Mesodermal cell (in vitro differentiated cells): ENCODE results near the gene DDN.
A peak's percentile ranks its signal among the peaks of the same experiment; 100 is the strongest.

Experiments used
- H3K27ac ChIP-seq: 2 replicates; pipeline ENCODE4 v1.7.0; 2013; ENCODE audit warnings: mild to moderate bottlenecking, low read depth, low read length, moderate library complexity; ENCODE audit not compliant: severe bottlenecking
- H3K36me3 ChIP-seq: 2 replicates; pipeline ENCODE4 v1.7.1; 2013; ENCODE audit warnings: mild to moderate bottlenecking, low read length, moderate library complexity; ENCODE audit not compliant: control insufficient read depth, insufficient read depth
- H3K4me1 ChIP-seq: one replicate; pipeline ENCODE4 v1.7.1; 2013; ENCODE audit warnings: mild to moderate bottlenecking, low read length; ENCODE audit not compliant: insufficient read depth, control insufficient read depth, poor library complexity, severe bottlenecking
- H3K4me3 ChIP-seq: 2 replicates; pipeline ENCODE4 v1.7.0; 2013; ENCODE audit warnings: low read length, control low read depth, mild to moderate bottlenecking; ENCODE audit not compliant: insufficient read depth, poor library complexity, severe bottlenecking; ENCODE audit errors: extremely low read depth
- H3K9me3 ChIP-seq: 2 replicates; pipeline ENCODE4 v1.7.1; 2013; ENCODE audit warnings: mild to moderate bottlenecking, low read length, moderate library complexity; ENCODE audit not compliant: control insufficient read depth
- whole genome bisulfite sequencing, 2 experiments: methylation state at CpG; one replicate each; pipeline ENCODE4 v1.1.5; 2013; ENCODE audit warnings: missing lambda C conversion rate in 2 of 2; ENCODE audit not compliant: insufficient coverage in 2 of 2; 5-methylcytosine and 5-hydroxymethylcytosine counted together

DDN gene

DNA sequence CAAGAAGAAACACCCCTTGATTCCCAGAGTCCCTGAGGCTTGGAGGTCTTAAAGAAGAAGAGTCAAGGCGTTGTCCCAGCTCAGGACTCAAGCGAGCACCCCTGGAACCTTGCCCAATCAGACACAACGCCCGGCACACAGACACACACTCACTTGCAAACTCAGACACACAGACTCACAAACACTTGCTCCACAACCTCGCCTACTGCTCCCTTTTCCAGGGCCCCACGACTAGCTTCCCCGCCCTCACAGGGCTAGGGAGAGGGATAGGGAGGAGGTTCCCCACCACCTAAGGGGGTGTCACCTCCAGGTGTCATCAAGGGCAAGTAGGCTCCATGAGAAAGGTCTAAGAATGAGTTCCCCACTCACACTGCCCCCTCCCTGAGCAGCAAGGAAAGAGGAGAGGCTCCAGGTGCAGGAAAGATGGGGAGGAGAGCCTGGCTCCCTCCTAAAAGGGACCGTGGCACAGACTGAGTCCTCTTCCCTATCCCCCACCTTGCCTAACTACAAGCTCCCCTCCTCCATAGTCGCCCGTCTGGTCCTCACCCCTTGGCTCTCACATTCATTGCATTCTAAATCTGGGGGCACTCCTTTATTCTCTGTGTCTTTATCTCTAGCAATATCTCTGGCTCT is 28.4 kb downstream of the DDN start:
- WGBS, 2 experiments = 20 to 25% methylated on average over 5 to 8 of the region's 10 CpGs
- no peak overlapping the region for H3K27ac ChIP-seq
- H3K36me3 ChIP-seq = no peaks in the 10 kb centered on the region
- H3K4me3 ChIP-seq = peak overlapping the region; percentile 25
- H3K9me3 ChIP-seq = no peaks in the 10 kb centered on the region
- H3K4me1 ChIP-seq = peaks cover 12% of the 10 kb centered on the region

DNA sequence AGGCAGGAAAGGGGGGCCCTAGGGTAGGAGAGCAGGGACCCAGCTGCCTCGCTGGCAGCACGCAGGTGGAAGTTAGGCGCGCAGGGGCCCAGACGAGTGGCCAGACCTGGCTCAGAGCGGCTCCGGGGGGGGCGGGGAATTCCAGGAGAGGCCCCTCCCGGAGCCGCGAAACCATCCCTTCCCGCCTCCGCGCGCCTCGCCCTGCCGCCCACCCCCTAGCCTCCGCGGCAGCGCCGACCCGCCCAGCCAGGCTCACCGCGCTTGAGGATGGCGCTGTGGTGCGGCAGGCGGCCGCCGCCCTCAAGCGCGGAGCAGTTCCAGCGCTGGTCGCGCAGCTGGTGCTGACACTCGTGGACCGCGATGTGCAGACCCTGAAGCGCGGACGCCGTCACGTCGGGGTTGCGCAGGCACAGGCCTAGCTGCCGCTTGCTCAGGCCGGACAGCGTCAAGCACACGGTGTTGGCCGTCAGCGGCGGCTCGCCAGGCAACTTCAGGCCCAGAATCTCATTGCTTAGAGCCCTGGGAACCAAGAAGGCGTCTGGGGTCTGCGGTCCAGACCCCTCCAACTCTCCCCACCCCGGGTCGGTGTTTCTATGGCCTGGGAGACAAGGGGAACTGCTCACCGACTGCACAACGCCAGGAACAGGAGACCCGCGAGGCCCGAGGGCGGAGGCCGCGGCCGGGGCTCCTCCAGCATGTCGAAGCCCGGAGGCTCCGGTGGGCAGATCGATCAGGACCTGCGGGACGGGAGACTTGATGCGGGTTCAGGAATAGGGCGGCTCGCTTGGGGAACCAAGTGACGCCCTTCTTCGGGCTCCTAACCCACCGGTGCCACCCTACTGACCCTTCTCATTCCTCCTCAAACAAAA is 29.1 kb downstream of the DDN start:
- Histone ChIP-seq H3K27ac (no peak overlapping the region), H3K36me3 (no peaks in the 10 kb centered on the region), H3K4me3 (no peak overlapping the region), H3K9me3 (no peaks in the 10 kb centered on the region), H3K4me1 (peaks cover 12% of the 10 kb centered on the region)
- 6 to 9% methylated on average over 52 to 71 of the region's 77 CpGs for WGBS, 2 experiments

DNA sequence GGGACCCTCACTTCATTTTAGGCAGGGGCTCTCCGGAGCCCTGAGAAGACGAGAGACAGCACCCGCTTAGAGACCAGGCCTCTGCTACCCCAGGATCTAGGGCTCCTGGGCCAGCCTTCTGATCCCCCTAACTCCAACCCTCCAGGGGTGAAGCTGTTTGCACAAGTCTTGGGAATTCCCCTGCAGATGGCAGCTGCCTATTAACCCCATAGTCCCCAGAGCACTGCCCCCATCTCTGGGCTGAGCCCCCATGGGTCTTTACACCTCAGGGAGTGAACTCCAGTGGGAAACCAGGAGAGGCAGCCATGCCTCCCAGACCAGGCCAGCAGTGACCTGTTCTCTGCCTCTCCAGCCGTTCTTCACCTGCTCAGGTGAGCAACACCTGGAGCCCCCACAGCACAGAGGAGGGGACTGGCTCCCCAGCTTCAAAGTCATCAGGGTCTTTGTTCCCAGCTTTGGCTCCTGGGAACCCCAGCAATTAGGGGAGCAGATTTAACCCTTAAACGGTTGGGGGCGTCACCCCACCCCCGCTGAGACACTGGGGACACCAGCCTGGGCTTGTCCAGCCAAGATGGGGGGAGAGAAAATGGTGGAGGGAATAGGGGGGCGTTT is 29.9 kb downstream of the DDN start:
- H3K4me3 ChIP-seq = no peak overlapping the region

DNA sequence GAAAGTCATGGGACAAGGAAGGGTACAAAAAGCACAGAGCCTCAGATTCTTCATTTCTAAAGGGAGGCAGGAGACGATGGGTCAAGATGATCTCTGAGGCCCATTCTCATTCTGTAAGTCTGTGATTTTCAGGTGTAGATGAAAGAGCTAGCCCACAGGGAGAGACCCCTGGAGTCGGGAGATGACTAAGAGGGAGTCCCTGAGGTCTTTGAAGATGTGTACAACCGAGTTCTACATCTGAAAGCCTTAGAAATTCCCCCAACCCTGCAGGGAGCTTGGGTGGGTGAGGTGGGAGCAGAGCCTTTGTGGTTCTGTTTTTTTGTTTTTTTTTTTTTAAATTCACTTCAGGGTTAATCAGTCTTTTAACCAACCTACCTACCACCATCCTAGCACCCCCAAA is 30.7 kb downstream of the DDN start:
- 29 to 33% methylated on average over 1 to 2 of the region's 3 CpGs for WGBS, 2 experiments
- Histone ChIP-seq H3K9me3 (no peaks in the 10 kb centered on the region), H3K36me3 (no peaks in the 10 kb centered on the region), H3K4me3 (no peak overlapping the region), H3K27ac (no peak overlapping the region), H3K4me1 (peaks cover 12% of the 10 kb centered on the region)

More for the DNA sequence above, 29.9 kb downstream of the DDN start:
- WGBS, 2 experiments = 25 to 30% methylated on average over 4 to 5 of the region's 8 CpGs
- no peak overlapping the region for H3K27ac ChIP-seq
- H3K4me1 ChIP-seq = peaks cover 12% of the 10 kb centered on the region
- H3K9me3 ChIP-seq = no peaks in the 10 kb centered on the region
- H3K36me3 ChIP-seq = no peaks in the 10 kb centered on the region

DNA sequence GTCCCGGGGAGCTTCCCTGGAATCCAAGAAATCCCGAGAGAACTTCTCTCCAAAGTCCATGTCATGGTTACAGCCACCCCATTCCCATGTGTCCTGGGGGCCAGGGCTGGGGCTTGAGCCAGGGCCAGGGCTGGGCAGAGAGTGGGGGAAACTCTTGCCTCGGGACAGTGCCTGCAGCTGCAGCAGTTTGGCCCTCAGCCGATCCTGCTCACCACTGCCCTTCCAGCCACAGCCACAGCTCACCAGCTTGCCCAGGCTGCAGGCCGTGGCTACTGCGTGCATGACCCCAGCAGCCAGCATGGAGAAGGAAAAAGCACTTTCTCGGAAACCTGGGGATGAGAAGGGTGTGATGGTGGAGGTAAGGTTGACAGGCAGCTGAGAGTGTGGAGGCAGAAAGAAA is 31.2 kb downstream of the DDN start:
- no peak overlapping the region for H3K27ac ChIP-seq
- H3K36me3 ChIP-seq = no peaks in the 10 kb centered on the region
- peaks cover 12% of the 10 kb centered on the region for H3K4me1 ChIP-seq
- H3K9me3 ChIP-seq = no peaks in the 10 kb centered on the region
- WGBS, 2 experiments = 31 to 61% methylated on average over 3 to 4 of the region's 7 CpGs
- H3K4me3 ChIP-seq = no peak overlapping the region

DNA sequence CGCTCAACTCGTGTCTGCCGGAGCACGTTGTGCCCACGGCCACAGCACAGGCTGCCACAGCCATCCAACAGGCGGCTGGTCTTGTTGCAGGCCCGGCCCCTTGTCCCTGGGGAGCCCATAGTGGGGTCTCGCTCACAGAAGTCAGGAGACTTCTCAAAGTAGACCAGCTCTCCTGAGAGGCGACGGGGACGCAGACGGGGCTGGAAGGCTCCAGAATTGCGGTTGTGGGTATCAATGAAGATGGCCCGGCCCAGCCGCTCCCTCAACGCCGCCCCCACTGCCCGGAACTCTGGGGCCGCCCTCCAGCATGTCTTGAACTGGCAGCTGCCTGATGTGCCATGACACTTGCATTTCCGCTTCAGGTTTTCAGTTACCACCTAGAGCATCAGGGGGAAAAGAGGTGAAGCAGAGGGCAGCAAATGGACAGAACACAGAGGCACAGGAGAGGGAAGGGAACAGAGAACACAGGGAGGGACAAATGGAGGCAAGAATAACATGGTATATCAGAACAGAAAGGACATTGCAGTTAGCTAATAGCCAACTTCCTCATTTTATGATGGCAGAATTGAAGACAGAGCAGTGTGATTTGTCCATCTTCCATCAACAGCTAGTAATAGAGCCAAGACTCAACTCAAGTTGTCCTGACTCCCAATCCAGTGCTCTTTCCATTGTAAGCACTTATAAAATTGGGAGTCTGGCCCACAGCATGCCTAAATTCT is 32.8 kb downstream of the DDN start:
- peaks cover 16% of the 10 kb centered on the region for H3K4me1 ChIP-seq

DNA sequence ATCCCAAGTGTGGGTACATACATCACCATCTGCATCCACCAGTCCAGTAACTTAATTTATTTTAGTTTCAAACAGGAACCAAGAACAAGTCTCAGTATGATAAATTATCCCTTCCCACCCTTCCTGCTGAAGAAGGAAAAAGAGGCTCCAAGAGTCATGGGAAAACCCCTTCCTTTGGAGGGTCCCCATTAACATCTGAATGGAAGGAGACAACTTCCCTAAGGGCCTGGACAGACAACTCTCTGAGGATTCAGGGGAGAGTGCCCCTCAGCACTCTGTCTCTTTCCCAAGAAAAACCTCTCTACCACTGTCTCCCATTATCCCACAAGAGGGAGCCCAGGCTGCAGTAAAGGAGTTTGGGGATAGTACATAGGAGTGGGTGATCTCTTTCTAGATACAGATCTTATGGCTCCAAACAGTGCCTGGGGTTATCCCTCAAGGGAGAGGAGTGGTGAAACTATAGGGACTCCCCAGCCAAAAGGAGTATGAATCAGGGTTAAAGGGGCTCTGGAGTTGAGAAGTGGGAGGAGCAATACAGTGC is 33.8 kb downstream of the DDN start:
- no peaks in the 10 kb centered on the region for H3K9me3 ChIP-seq
- no peak overlapping the region for H3K4me3 ChIP-seq
- peaks cover 12% of the 10 kb centered on the region for H3K4me1 ChIP-seq
- H3K27ac ChIP-seq = no peak overlapping the region
- no peaks in the 10 kb centered on the region for H3K36me3 ChIP-seq

More for the DNA sequence above, 32.8 kb downstream of the DDN start:
- H3K27ac ChIP-seq = no peak overlapping the region
- H3K9me3 ChIP-seq = no peaks in the 10 kb centered on the region
- 83 to 91% methylated on average over 18 to 20 of the region's 20 CpGs for WGBS, 2 experiments
- H3K4me3 ChIP-seq = no peak overlapping the region
- H3K36me3 ChIP-seq = no peaks in the 10 kb centered on the region

DNA sequence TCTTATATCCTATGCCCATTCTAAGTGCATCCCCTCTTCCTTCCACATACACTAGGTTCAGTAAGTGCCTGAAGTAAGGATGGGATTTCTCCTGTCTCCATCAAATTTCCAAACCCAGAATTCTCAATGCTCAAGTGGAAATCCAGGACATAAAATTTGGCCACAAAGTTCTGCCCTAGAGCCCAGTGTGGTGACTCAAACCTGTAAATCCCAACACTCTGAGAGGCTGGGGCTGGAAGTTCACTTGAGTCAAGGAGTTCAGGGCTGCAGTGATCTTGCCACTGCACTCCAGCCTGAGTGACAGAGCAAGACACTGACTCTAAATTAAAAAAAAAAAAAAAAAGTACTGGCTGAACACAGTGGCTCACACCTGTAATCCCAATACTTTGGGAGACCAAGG is 37.4 kb downstream of the DDN start:
- Histone ChIP-seq H3K9me3 (no peaks in the 10 kb centered on the region), H3K4me1 (peaks cover 9% of the 10 kb centered on the region), H3K36me3 (no peaks in the 10 kb centered on the region), H3K4me3 (no peak overlapping the region), H3K27ac (no peak overlapping the region)

DNA sequence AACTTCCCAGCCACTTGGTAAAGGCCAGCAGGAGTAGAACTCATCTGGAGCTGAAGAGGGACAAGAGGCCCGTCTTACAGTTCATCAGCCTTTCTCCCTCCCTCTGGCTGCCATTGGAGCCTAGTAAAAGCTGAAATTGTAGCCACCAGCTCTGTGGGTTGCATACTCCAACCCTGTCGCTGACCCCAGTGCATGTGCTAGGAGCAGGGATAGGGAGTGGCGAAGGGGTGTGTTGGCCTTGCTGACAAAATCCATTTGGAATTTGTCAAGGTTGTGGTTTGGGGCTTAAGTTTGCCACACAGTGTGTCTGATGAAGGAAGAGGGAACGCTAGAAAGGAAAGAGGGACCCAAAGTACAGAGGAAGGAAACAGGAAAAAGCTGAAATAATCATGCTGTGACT is 37.8 kb downstream of the DDN start:
- H3K36me3 ChIP-seq = no peaks in the 10 kb centered on the region
- WGBS, 2 experiments = 73 to 88% methylated on average over 1 to 2 of the region's 4 CpGs
- no peak overlapping the region for H3K27ac ChIP-seq
- no peak overlapping the region for H3K4me3 ChIP-seq
- H3K9me3 ChIP-seq = no peaks in the 10 kb centered on the region
- H3K4me1 ChIP-seq = peaks cover 9% of the 10 kb centered on the region

DNA sequence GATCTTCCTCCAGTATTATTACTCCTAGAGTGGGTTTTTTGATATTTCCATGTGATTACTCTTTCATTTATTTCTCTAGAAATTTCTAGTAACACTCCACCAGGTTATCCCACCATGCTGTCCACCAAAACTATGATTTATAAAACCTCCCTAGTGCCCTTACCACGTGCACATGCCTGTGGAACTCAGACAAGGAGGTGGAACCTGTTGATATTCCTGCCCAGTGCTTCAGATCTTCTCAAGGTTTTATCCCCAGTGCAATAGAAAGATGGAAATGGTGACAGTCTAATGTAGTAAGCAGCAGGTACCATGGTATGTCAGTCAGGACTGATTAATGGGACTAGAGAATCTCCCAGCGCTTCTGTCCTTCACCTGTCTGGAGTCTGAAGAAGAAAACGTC is 38.3 kb downstream of the DDN start:
- no peaks in the 10 kb centered on the region for H3K9me3 ChIP-seq
- WGBS, 2 experiments = 93 to 100% methylated on average over 2 of the region's 3 CpGs
- H3K4me3 ChIP-seq = no peak overlapping the region
- H3K4me1 ChIP-seq = peaks cover 11% of the 10 kb centered on the region
- H3K36me3 ChIP-seq = peaks cover 3% of the 10 kb centered on the region
- H3K27ac ChIP-seq = no peak overlapping the region
